NCI-H2029 (cell line): ENCODE data around the gene TRIM29.
A peak's percentile ranks its signal among the peaks of the same experiment; 100 is the strongest.

Experiments used
- DNase-seq: peaks from one replicate; lab custom pipeline; 2025; lab: John Stamatoyannopoulos, UW

TRIM29 gene

GRCh38 chr11:120122924-120123683, 14.8 kb downstream of the TRIM29 start:
- DNase-seq = no peak

GRCh38 chr11:120121914-120122473, 15.9 kb downstream of the TRIM29 start:
- no peak for DNase-seq

GRCh38 chr11:120121336-120121735, 16.6 kb downstream of the TRIM29 start:
- DNase-seq = no peak

- DNase-seq = no peak
Observed at GRCh38 chr11:120120805-120121335, 17.0 kb downstream of the TRIM29 start.

- no peak for DNase-seq
Observed at GRCh38 chr11:120119121-120119520, 18.8 kb downstream of the TRIM29 start.

GRCh38 chr11:120117991-120118390, 19.9 kb downstream of the TRIM29 start:
- no peak for DNase-seq

- no peak for DNase-seq
Observed at GRCh38 chr11:120116966-120117365, 20.9 kb downstream of the TRIM29 start.

- DNase-seq = no peak
Observed at GRCh38 chr11:120115272-120116000, 22.5 kb downstream of the TRIM29 start.

- DNase-seq = no peak
Observed at GRCh38 chr11:120112174-120112796, 25.6 kb downstream of the TRIM29 start.

- DNase-seq = no peak
Observed at GRCh38 chr11:120109531-120109930, 28.4 kb downstream of the TRIM29 start.

GRCh38 chr11:120108785-120109168, 29.1 kb downstream of the TRIM29 start:
- no peak for DNase-seq

GRCh38 chr11:120108154-120108784, 29.6 kb downstream of the TRIM29 start:
- peak; percentile 38 for DNase-seq

- no peak for DNase-seq
Observed at GRCh38 chr11:120107692-120108091, 30.2 kb downstream of the TRIM29 start.

GRCh38 chr11:120106354-120107150, 31.4 kb downstream of the TRIM29 start:
- no peak for DNase-seq

- no peak for DNase-seq
Observed at GRCh38 chr11:120105576-120105975, 32.3 kb downstream of the TRIM29 start.

GRCh38 chr11:120104041-120104565, 33.8 kb downstream of the TRIM29 start:
- DNase-seq = no peak

GRCh38 chr11:120102864-120103122, 35.1 kb downstream of the TRIM29 start:
- DNase-seq = no peak

- no peak for DNase-seq
Observed at GRCh38 chr11:120102050-120102863, 35.7 kb downstream of the TRIM29 start.

GRCh38 chr11:120098503-120099020, 39.4 kb downstream of the TRIM29 start:
- DNase-seq = no peak
